PC-3 (cell line): ENCODE results near the gene BCL11B.

Experiments
- CTCF ChIP-seq: fragments of 300-600 bp; sonication (generic); conservative IDR thresholded peaks from 2 replicates; pipeline ENCODE4 v1.5.1; 2017; ENCODE audit warnings: antibody characterized with exemption, low read depth, mild to moderate bottlenecking, low read length
- EZH2 ChIP-seq: fragments of 300-600 bp; sonication (generic); IDR thresholded peaks from one replicate; pipeline ENCODE4 v1.6.1; 2017; ENCODE audit warnings: antibody characterized with exemption, mild to moderate bottlenecking, low read length; ENCODE audit not compliant: unreplicated experiment
- EZH2phosphoT487 ChIP-seq: fragments of 300-600 bp; sonication (generic); IDR thresholded peaks from 2 replicates; pipeline ENCODE4 v1.6.1; 2018; ENCODE audit warnings: mild to moderate bottlenecking, antibody characterized with exemption, low read length, borderline replicate concordance

GRCh38 chr14:99296517-99296916 is 24.5 kb upstream of the BCL11B start:
- TF ChIP-seq CTCF (peak; percentile 37), EZH2 (no peak), EZH2phosphoT487 (no peak)
